Left lung (tissue), 10 donors: ENCODE data around the gene LRRTM3. TPM values are rescaled to one million over a fixed set of nuclear protein-coding genes. Genes with fewer than 3 reads are reported as not detected.

Experiments
- ATAC-seq: fragments of 200-7000 bp; cut with Tn5 transposase; one replicate; pipeline ENCODE4 v1.9.1; 2020; ENCODE audit warnings: moderate library complexity
- DNase-seq, 4 donors: peaks; one replicate each; pipeline ENCODE4 v3.0.0-alpha.2; 2013 to 2020
- H3K27ac ChIP-seq, 2 donors: fragments of 200-600 bp; sonication (generic) in 1 of 2; one replicate each; pipeline versions ENCODE4 v1.5.0 to v1.8.0; 2020 to 2021
- H3K27me3 ChIP-seq, 2 donors: fragments of 200-600 bp; sonication (generic) in 1 of 2; one replicate each; pipeline versions ENCODE4 v1.5.0 to v1.8.0; 2020 to 2021
- H3K36me3 ChIP-seq, 2 donors: fragments of 200-600 bp; sonication (generic) in 1 of 2; one replicate each; pipeline versions ENCODE4 v1.5.0 to v1.8.0; 2020 to 2021
- H3K4me1 ChIP-seq, 2 donors: fragments of 200-600 bp; one replicate each; pipeline ENCODE4 v1.8.0; 2021
- H3K4me3 ChIP-seq, 2 donors: fragments of 200-600 bp; sonication (generic) in 1 of 2; one replicate each; pipeline versions ENCODE4 v1.5.0 to v1.8.0; 2020 to 2021; ENCODE audit warnings: mild to moderate bottlenecking in 1 of 2
- H3K9me3 ChIP-seq, 2 donors: fragments of 200-600 bp; sonication (generic) in 1 of 2; one replicate each; pipeline versions ENCODE4 v1.5.0 to v1.8.0; 2020 to 2021
- CTCF ChIP-seq, 2 donors: fragments of 200-600 bp; sonication (generic) in 1 of 2; IDR thresholded peaks; one replicate each; pipeline versions ENCODE4 v1.5.0 to v1.8.0; 2021; ENCODE audit warnings: antibody characterized with exemption in 2 of 2
- intact Hi-C, 2 donors: fragments of 100-400 bp; cut with DNase I; formaldehyde crosslinking; loops; one replicate each; pipeline versions ENCODE4 v1.11.2 to v1.14.2; 2022
- polyA plus RNA-seq, 6 donors: library from polyadenylated mRNA; unstranded; fragments of 120-200 nt; gene quantifications; one replicate each; pipeline ENCODE4 v1.2.1, GENCODE V29; 2013; ENCODE audit not compliant: insufficient read length in 6 of 6
- total RNA-seq, 2 donors: library from RNA; stranded (reverse); fragmentation: NEBNext Ultra II Directional; extraction: Animal tissue kit (Norgen Biotek cat#: 25700); gene quantifications; one replicate each; pipeline ENCODE4 v1.2.1, GENCODE V29; 2021
- donor health status: DM: no; HTN: yes; CAD: no.
- donor health status: DM: no; HTN: no; CAD: no.

Gene LRRTM3
- total and polyA plus RNA-seq, 8 donors = 1.7 to 5.1 (median 3.8) TPM; not detected in 2

GRCh38 chr10:66910671-66911070, 15.2 kb upstream of the LRRTM3 start:
- Histone ChIP-seq H3K27me3 (no peaks in the 10 kb centered on the region), H3K36me3 (no peaks in the 10 kb centered on the region), H3K27ac (no peak overlapping the region), H3K4me3 (no peak overlapping the region), H3K9me3 (no peaks in the 10 kb centered on the region), H3K4me1 (no peaks in the 10 kb centered on the region)
- no peak for DNase-seq
- intact Hi-C loops = no loop called here
- no peak for TF ChIP-seq CTCF (IDR thresholded peaks at IDR 0.05)
- no peak for ATAC-seq

- ATAC-seq (peak; percentile 10), DNase-seq (no peak)
- Histone ChIP-seq H3K27ac (no peak overlapping the region), H3K36me3 (no peaks in the 10 kb centered on the region), H3K9me3 (no peaks in the 10 kb centered on the region), H3K4me3 (no peak overlapping the region), H3K4me1 (no peaks in the 10 kb centered on the region), H3K27me3 (no peaks in the 10 kb centered on the region)
- intact Hi-C loops = no loop called here
- TF ChIP-seq CTCF (IDR thresholded peaks at IDR 0.05) = no peak
Measured at GRCh38 chr10:66916030-66916429, 9.8 kb upstream of the LRRTM3 start.

- Histone ChIP-seq H3K27me3 (no peaks in the 10 kb centered on the region), H3K4me3 (no peak overlapping the region), H3K4me1 (no peaks in the 10 kb centered on the region), H3K27ac (no peak overlapping the region), H3K9me3 (no peaks in the 10 kb centered on the region), H3K36me3 (no peaks in the 10 kb centered on the region)
- ATAC-seq (no peak), DNase-seq (no peak)
- TF ChIP-seq CTCF (IDR thresholded peaks at IDR 0.05) = no peak
- intact Hi-C loops = no loop called here
Measured at GRCh38 chr10:66917104-66917503, 8.7 kb upstream of the LRRTM3 start.

- H3K27ac ChIP-seq = no peak overlapping the region
- H3K4me1 ChIP-seq = no peaks in the 10 kb centered on the region
- intact Hi-C loops = no loop called here
- no peak for TF ChIP-seq CTCF (IDR thresholded peaks at IDR 0.05)
- H3K4me3 ChIP-seq = no peak overlapping the region
- H3K36me3 ChIP-seq = no peaks in the 10 kb centered on the region
- no peaks in the 10 kb centered on the region for H3K9me3 ChIP-seq
- ATAC-seq = no peak
- peaks cover 0 to 2% of the 10 kb centered on the region in 2 donors for H3K27me3 ChIP-seq
- no peak for DNase-seq
Measured at GRCh38 chr10:66919248-66919647, 6.6 kb upstream of the LRRTM3 start.

GRCh38 chr10:66924674-66925345, 1.0 kb upstream of the LRRTM3 start:
- no peak for DNase-seq
- Histone ChIP-seq H3K4me3 (no peak overlapping the region), H3K9me3 (no peaks in the 10 kb centered on the region), H3K27me3 (peaks cover 30 to 57% of the 10 kb centered on the region in 2 donors), H3K36me3 (no peaks in the 10 kb centered on the region), H3K27ac (no peak overlapping the region), H3K4me1 (no peaks in the 10 kb centered on the region)
- ATAC-seq = no peak
- intact Hi-C loops = no loop called here
- TF ChIP-seq CTCF (IDR thresholded peaks at IDR 0.05) = no peak
